ENCODE measurements around the gene AKAP9. TPM values are rescaled to one million over a fixed set of nuclear protein-coding genes. Genes with fewer than 3 reads are reported as not detected.
"Not testable (repeated sequence)": the region's sequence is repeated elsewhere in the genome, so short reads cannot be mapped to it uniquely, and the experiment has no call there.

The AKAP9 gene
- polyA plus RNA-seq, 10 donors: 57.3 to 98.4 (median 78.6) TPM

- DNase-seq: no peak
Observed at GRCh38 chr7:92058040-92058439, 117.4 kb downstream of the AKAP9 start.

- no peak for DNase-seq
Observed at GRCh38 chr7:92058899-92059298, 118.2 kb downstream of the AKAP9 start.

GRCh38 chr7:92061154-92061553 is 120.5 kb downstream of the AKAP9 start:
- no peak for DNase-seq

- DNase-seq: no peak
Observed at GRCh38 chr7:92064438-92065029, 123.9 kb downstream of the AKAP9 start.

GRCh38 chr7:92071032-92071431 is 130.4 kb downstream of the AKAP9 start:
- no peak for DNase-seq

GRCh38 chr7:92072121-92072520 is 131.5 kb downstream of the AKAP9 start:
- no peak for DNase-seq

GRCh38 chr7:92072708-92073107 is 132.0 kb downstream of the AKAP9 start:
- no peak for DNase-seq

- no peak for DNase-seq
Observed at GRCh38 chr7:92075455-92076158, 134.9 kb downstream of the AKAP9 start.

GRCh38 chr7:92076509-92076908 is 135.8 kb downstream of the AKAP9 start:
- no peak for DNase-seq

GRCh38 chr7:92083922-92084321 is 143.3 kb downstream of the AKAP9 start:
- DNase-seq: not testable (repeated sequence)

- DNase-seq: no peak
Observed at GRCh38 chr7:92088266-92088665, 147.6 kb downstream of the AKAP9 start.

GRCh38 chr7:92092210-92092609 is 151.5 kb downstream of the AKAP9 start:
- DNase-seq: no peak

- DNase-seq: no peak
Observed at GRCh38 chr7:92095380-92095779, 154.7 kb downstream of the AKAP9 start.

GRCh38 chr7:92100534-92100933 is 159.9 kb downstream of the AKAP9 start:
- no peak for DNase-seq

- DNase-seq: not testable (repeated sequence)
Observed at GRCh38 chr7:92102862-92103261, 162.2 kb downstream of the AKAP9 start.

- no peak for DNase-seq
Observed at GRCh38 chr7:92108821-92109220, 168.2 kb downstream of the AKAP9 start.

- DNase-seq: no peak
Observed at GRCh38 chr7:92110857-92111256, 170.2 kb downstream of the AKAP9 start.

- no peak for DNase-seq
Observed at GRCh38 chr7:92115821-92116220, 175.2 kb downstream of the AKAP9 start.

- no peak for DNase-seq
Observed at GRCh38 chr7:92116949-92117348, 176.3 kb downstream of the AKAP9 start.

GRCh38 chr7:92119213-92119759 is 178.6 kb downstream of the AKAP9 start:
- DNase-seq: no peak

GRCh38 chr7:92121681-92122080 is 181.0 kb downstream of the AKAP9 start:
- no peak for DNase-seq

GRCh38 chr7:92131093-92131492 is 190.4 kb downstream of the AKAP9 start:
- no peak for DNase-seq

GRCh38 chr7:92131764-92132330 is 191.2 kb downstream of the AKAP9 start:
- DNase-seq: no peak

Measured in muscle of back (tissue), 11 donors.